B cell (primary cell): ENCODE results near the gene CAMK1. TPM values are rescaled to one million over a fixed set of nuclear protein-coding genes. Genes with fewer than 3 reads are reported as not detected.

Experiments
- ATAC-seq: fragments of 200-7000 bp; cut with Tn5 transposase; one replicate; pipeline ENCODE4 v1.10.0; 2021; ENCODE audit warnings: low read depth, mild to moderate bottlenecking, moderate number of reproducible peaks, moderate library complexity
- CTCF ChIA-PET: fragments of 350-600 bp; sonication (Branson Sonifier 250); formaldehyde crosslinking; loops from one replicate; lab custom pipeline; 2021; ENCODE audit warnings: antibody characterized with exemption, inconsistent platforms; lab: Charles Lee
- POLR2A ChIA-PET: fragments of 350-600 bp; sonication (Branson Sonifier 250); formaldehyde crosslinking; loops from one replicate; lab custom pipeline; 2021; ENCODE audit warnings: antibody characterized with exemption; lab: Charles Lee
- DNase-seq: peaks from one replicate; pipeline ENCODE4 v3.0.0; 2013
- H2AFZ ChIP-seq: 2 replicates; pipeline ENCODE4 v1.6.1; 2012; ENCODE audit warnings: mild to moderate bottlenecking, low read depth, low read length; ENCODE audit not compliant: insufficient read depth, poor library complexity, severe bottlenecking
- H3K27ac ChIP-seq, 2 donors: 1 replicate in 1 of 2; 2 replicates in 1 of 2; pipeline ENCODE4 v1.5.1; 2012 to 2013; ENCODE audit warnings: low read length in 2 of 2, mild to moderate bottlenecking in 2 of 2, moderate library complexity in 1 of 2
- H3K27me3 ChIP-seq, 4 experiments: fragments of 200-600 bp in 1 of 4; sonication (generic) in 1 of 4; replicated peaks in 1 of 4; 1 replicate in 2 of 4; 2 replicates in 2 of 4; pipeline versions ENCODE4 v1.6.1 to v1.7.0; 2013 to 2016; ENCODE audit warnings: low read length in 3 of 4, mild to moderate bottlenecking in 2 of 4, mixed read lengths in 1 of 4, moderate library complexity in 1 of 4; ENCODE audit not compliant: insufficient read depth in 4 of 4, control insufficient read depth in 3 of 4; ENCODE audit errors: control extremely low read depth in 1 of 4
- H3K36me3 ChIP-seq, 2 experiments: replicated peaks in 1 of 2; 1 replicate in 1 of 2; 2 replicates in 1 of 2; pipeline versions ENCODE4 v1.6.1 to v1.7.1; 2013; ENCODE audit warnings: low read length in 1 of 2; ENCODE audit not compliant: insufficient read depth in 2 of 2, control insufficient read depth in 1 of 2; ENCODE audit errors: control extremely low read depth in 1 of 2, extremely low read depth in 1 of 2
- H3K4me1 ChIP-seq, 2 donors: fragments of 200-600 bp in 1 of 2; sonication (generic) in 1 of 2; 1 replicate in 1 of 2; 2 replicates in 1 of 2; pipeline versions ENCODE4 v1.5.1 to v1.6.1; 2013 to 2017; ENCODE audit warnings: low read length in 2 of 2; ENCODE audit not compliant: control insufficient read depth in 2 of 2, insufficient read depth in 2 of 2
- H3K4me2 ChIP-seq: replicated peaks from 2 replicates; pipeline ENCODE3; 2012; ENCODE audit warnings: mild to moderate bottlenecking, low read depth, low read length; ENCODE audit not compliant: poor library complexity, severe bottlenecking
- H3K4me3 ChIP-seq, 5 experiments: fragments of 200-600 bp in 1 of 5; sonication (generic) in 1 of 5; 1 replicate in 3 of 5; 2 replicates in 2 of 5; pipeline versions ENCODE4 v1.5.1 to v1.7.0; 2011 to 2016; ENCODE audit warnings: low read length in 4 of 5, mild to moderate bottlenecking in 4 of 5, low read depth in 2 of 5, control low read depth in 1 of 5, moderate library complexity in 1 of 5; ENCODE audit not compliant: insufficient read depth in 1 of 5; ENCODE audit errors: control extremely low read depth in 1 of 5, extremely low read depth in 1 of 5
- H3K79me2 ChIP-seq: fragments of 200-600 bp; sonication (generic); one replicate; pipeline ENCODE4 v1.6.0; 2016; ENCODE audit warnings: low read length; ENCODE audit not compliant: control insufficient read depth, insufficient read depth
- H3K9ac ChIP-seq: fragments of 200-600 bp; sonication (generic); 2 replicates; pipeline ENCODE4 v1.6.1; 2017; ENCODE audit warnings: mild to moderate bottlenecking, low read length, moderate library complexity
- H3K9me3 ChIP-seq, 3 donors: one replicate each; pipeline versions ENCODE4 v1.6.1 to v1.7.1; 2013; ENCODE audit warnings: low read length in 2 of 3; ENCODE audit not compliant: control insufficient read depth in 2 of 3, insufficient read depth in 1 of 3; ENCODE audit errors: control extremely low read depth in 1 of 3
- H4K20me1 ChIP-seq: 2 replicates; pipeline ENCODE4 v1.6.0; 2012; ENCODE audit warnings: mild to moderate bottlenecking, low read length; ENCODE audit not compliant: insufficient read depth, control insufficient read depth, poor library complexity, severe bottlenecking
- H3K27ac Mint-ChIP-seq: one replicate; pipeline ENCODE4 v1.8.0; 2021; ENCODE audit warnings: mixed read lengths
- H3K27me3 Mint-ChIP-seq: one replicate; pipeline ENCODE4 v1.8.0; 2021; ENCODE audit warnings: mixed read lengths
- H3K4me1 Mint-ChIP-seq: one replicate; pipeline ENCODE4 v1.8.0; 2021; ENCODE audit warnings: mixed read lengths
- H3K4me3 Mint-ChIP-seq: one replicate; pipeline ENCODE4 v1.8.0; 2021; ENCODE audit warnings: mixed read lengths
- H3K9me3 Mint-ChIP-seq: one replicate; pipeline ENCODE4 v1.8.0; 2022; ENCODE audit warnings: mixed read lengths; ENCODE audit not compliant: insufficient read depth
- CTCF ChIP-seq: fragments of 200-600 bp; IDR thresholded peaks from one replicate; pipeline ENCODE4 v1.8.0; 2022; ENCODE audit warnings: antibody characterized with exemption, mild to moderate bottlenecking
- EZH2 ChIP-seq: IDR thresholded peaks from 2 replicates; pipeline ENCODE4 v1.6.1; 2012; ENCODE audit warnings: borderline replicate concordance, low read depth, mild to moderate bottlenecking, moderate library complexity, low read length; ENCODE audit not compliant: insufficient read depth, poor library complexity, severe bottlenecking
- WGBS: methylation state at CpG from one replicate; pipeline ENCODE4 v1.1.5; 2013; ENCODE audit warnings: missing lambda C conversion rate; ENCODE audit not compliant: insufficient coverage; 5-methylcytosine and 5-hydroxymethylcytosine counted together
- intact Hi-C: fragments of 100-400 bp; cut with micrococcal nuclease; formaldehyde crosslinking; loops from one replicate; pipeline ENCODE4 v1.10.0; 2022
- polyA plus RNA-seq: library from polyadenylated mRNA; depleted of rRNA; stranded (reverse); fragments of >200 nt; gene quantifications from 2 replicates; pipeline ENCODE4 v1.2.3, GENCODE V29; 2012
- total RNA-seq, 2 donors: library from RNA; stranded (reverse); fragments of 120-200 nt in 1 of 2; gene quantifications; 1 replicate in 1 of 2; 2 replicates in 1 of 2; pipeline versions ENCODE4 v1.2.3 to v1.2.4, GENCODE V29; 2013 to 2022

Gene CAMK1
- total and polyA plus RNA-seq, 2 donors (not counting 1 experiment from before 2014, with no cell fraction given), result 0.57 to 0.82 TPM

- no peak for DNase-seq
- Histone ChIP-seq H3K36me3 (peaks cover 0 to 41% of the 10 kb centered on the region in 2 experiments), H4K20me1 (peaks cover 25% of the 10 kb centered on the region), H3K9me3 (no peaks in the 10 kb centered on the region), H3K27me3 (no peaks in the 10 kb centered on the region), H3K27ac (peak overlapping the region in 1 of 2 donors; percentile 90), H3K4me1 (peaks cover 24 to 30% of the 10 kb centered on the region in 2 donors), H3K4me3 (no peak overlapping the region), H3K79me2 (peaks cover 21% of the 10 kb centered on the region), H2AFZ (no peak overlapping the region), H3K9ac (no peak overlapping the region), H3K4me2 (no peak overlapping the region)
- Mint-ChIP-seq H3K9me3 (no peaks in the 10 kb centered on the region), H3K4me3 (no peak overlapping the region), H3K4me1 (peaks cover 38% of the 10 kb centered on the region), H3K27ac (peak overlapping the region; percentile 74), H3K27me3 (no peaks in the 10 kb centered on the region)
- ChIA-PET POLR2A (interaction anchor here (0.6 to 1.8 kb wide), 2 partner anchors 54 to 69 kb away, joined by 5 to 7 read pairs; no protein-coding TSS in a partner anchor), CTCF (interaction anchor here (1.2 to 2.1 kb wide), 4 partner anchors 10 to 79 kb away, joined by 4 to 6 read pairs (median 5); partner anchors contain the start of gene ARPC4)
- no peak for ATAC-seq
- TF ChIP-seq CTCF, result no peak
- intact Hi-C loops, result no loop called here
- 99% methylated on average over 6 of the region's 7 CpGs for WGBS
Measured at GRCh38 chr3:9806688-9807589, 37.2 kb upstream of the CAMK1 start.

GRCh38 chr3:9806137-9806536, 36.4 kb upstream of the CAMK1 start:
- Mint-ChIP-seq H3K27ac (no peak overlapping the region), H3K4me3 (no peak overlapping the region), H3K27me3 (no peaks in the 10 kb centered on the region), H3K9me3 (no peaks in the 10 kb centered on the region), H3K4me1 (peaks cover 32% of the 10 kb centered on the region)
- ChIA-PET CTCF (interaction anchor here (1.1 to 1.7 kb wide), 3 partner anchors 13 to 25 kb away, joined by 3 to 5 read pairs (median 4); partner anchors contain the start of gene ARPC4), POLR2A (interaction anchor here (0.6 to 1.7 kb wide), 2 partner anchors 9 to 14 kb away, joined by 5 read pairs; partner anchors contain the start of genes ARPC4 and TADA3)
- Histone ChIP-seq H3K27me3 (no peaks in the 10 kb centered on the region), H4K20me1 (peaks cover 32% of the 10 kb centered on the region), H3K4me2 (no peak overlapping the region), H3K9me3 (no peaks in the 10 kb centered on the region), H3K79me2 (peaks cover 29% of the 10 kb centered on the region), H3K4me3 (no peak overlapping the region), H3K36me3 (peaks cover 0 to 48% of the 10 kb centered on the region in 2 experiments), H3K4me1 (peaks cover 24 to 30% of the 10 kb centered on the region in 2 donors), H3K27ac (no peak overlapping the region), H3K9ac (no peak overlapping the region), H2AFZ (no peak overlapping the region)
- 100% methylated on average over 5 of the region's 12 CpGs for WGBS
- TF ChIP-seq CTCF, result no peak
- no peak for TF ChIP-seq EZH2
- DNase-seq, result no peak
- ATAC-seq, result no peak
- intact Hi-C loops, result no loop called here
